H1 (cell line): Measurements from ENCODE around the gene SPTLC3. TPM values are rescaled to one million over a fixed set of nuclear protein-coding genes. Genes with fewer than 3 reads are reported as not detected.

Experiments
- CTCF ChIA-PET: fragments of 300-600 bp; sonication (Branson Sonifier 250); formaldehyde crosslinking; loops from one replicate; lab custom pipeline; 2021; ENCODE audit not compliant: partially characterized antibody; lab: Charles Lee
- POLR2A ChIA-PET: fragments of 300-600 bp; sonication (Branson Sonifier 250); formaldehyde crosslinking; loops from one replicate; lab custom pipeline; 2021; ENCODE audit warnings: inconsistent platforms; ENCODE audit not compliant: partially characterized antibody; lab: Charles Lee
- DNase-seq, 2 experiments: peaks; one replicate each; pipeline versions ENCODE4 v3.0.0 to v3.0.0-alpha.2; 2010 to 2022; ENCODE audit warnings: low spot score in 2 of 2, low read depth in 1 of 2, mixed read lengths in 1 of 2
- FAIRE-seq: peaks from 2 replicates; lab custom pipeline; 2011; peaks lifted over from hg19 to GRCh38; lab: Jason Lieb, UNC
- H2AFZ ChIP-seq: 2 replicates; pipeline ENCODE4 v1.8.1; 2012; ENCODE audit warnings: low read length, inconsistent platforms
- H2AK5ac ChIP-seq: 2 replicates; pipeline ENCODE4 v1.6.1; 2013; ENCODE audit warnings: low read depth, low read length
- H2BK120ac ChIP-seq: replicated peaks from 2 replicates; pipeline ENCODE3; 2013; ENCODE audit warnings: low read depth, low read length, inconsistent platforms
- H2BK12ac ChIP-seq: 2 replicates; pipeline ENCODE4 v1.6.1; 2013; ENCODE audit warnings: low read depth, low read length
- H2BK15ac ChIP-seq: 2 replicates; pipeline ENCODE4 v1.6.1; 2013; ENCODE audit warnings: low read length
- H2BK20ac ChIP-seq: 2 replicates; pipeline ENCODE4 v1.6.1; 2013; ENCODE audit warnings: low read length
- H2BK5ac ChIP-seq: 2 replicates; pipeline ENCODE4 v1.6.1; 2013; ENCODE audit warnings: low read depth, low read length
- H3K14ac ChIP-seq: 2 replicates; pipeline ENCODE4 v1.6.1; 2013; ENCODE audit warnings: inconsistent platforms; ENCODE audit not compliant: insufficient read length
- H3K18ac ChIP-seq: 2 replicates; pipeline ENCODE4 v1.6.1; 2013; ENCODE audit warnings: low read length; ENCODE audit errors: extremely low read depth
- H3K23ac ChIP-seq: 2 replicates; pipeline ENCODE4 v1.6.1; 2013; ENCODE audit warnings: inconsistent platforms; ENCODE audit not compliant: insufficient read length
- H3K23me2 ChIP-seq: 2 replicates; pipeline ENCODE4 v1.6.1; 2013; ENCODE audit warnings: low read depth, low read length
- H3K27ac ChIP-seq: 2 replicates; pipeline ENCODE4 v1.6.1; 2011; ENCODE audit warnings: low read depth, low read length, inconsistent platforms
- H3K27me3 ChIP-seq, 4 experiments: replicated peaks in 1 of 4; 1 replicate in 1 of 4; 2 replicates in 3 of 4; pipeline versions ENCODE4 v1.6.1 to v1.8.1; 2011 to 2013; ENCODE audit warnings: low read length in 3 of 4, mild to moderate bottlenecking in 3 of 4, inconsistent platforms in 2 of 4, mixed read lengths in 2 of 4, moderate library complexity in 1 of 4; ENCODE audit not compliant: control insufficient read depth in 3 of 4, insufficient read depth in 3 of 4; ENCODE audit errors: extremely low read depth in 1 of 4
- H3K36me3 ChIP-seq, 4 experiments: 2 replicates each; pipeline versions ENCODE4 v1.6.1 to v1.8.1; 2011 to 2013; ENCODE audit warnings: mild to moderate bottlenecking in 4 of 4, low read length in 3 of 4, moderate library complexity in 2 of 4, control low read depth in 1 of 4, inconsistent platforms in 1 of 4; ENCODE audit not compliant: insufficient read depth in 4 of 4, control insufficient read depth in 2 of 4
- H3K4ac ChIP-seq: replicated peaks from 2 replicates; pipeline ENCODE3; 2013; ENCODE audit warnings: low read length, low read depth, mixed read lengths, inconsistent platforms; ENCODE audit not compliant: insufficient read length
- H3K4me1 ChIP-seq, 4 experiments: replicated peaks in 1 of 4; 1 replicate in 1 of 4; 2 replicates in 3 of 4; pipeline versions ENCODE4 v1.6.1 to v1.8.1; 2011 to 2013; ENCODE audit warnings: low read length in 3 of 4, inconsistent platforms in 2 of 4, mixed read lengths in 1 of 4; ENCODE audit not compliant: insufficient read depth in 4 of 4, control insufficient read depth in 3 of 4
- H3K4me2 ChIP-seq, 2 experiments: 2 replicates each; pipeline versions ENCODE4 v1.6.1 to v1.8.1; 2011 to 2013; ENCODE audit warnings: low read depth in 2 of 2, low read length in 2 of 2, control low read depth in 1 of 2, inconsistent platforms in 1 of 2, mild to moderate bottlenecking in 1 of 2; ENCODE audit not compliant: insufficient read depth in 1 of 2
- H3K4me3 ChIP-seq, 4 experiments: fragments of 200-600, 300-600 bp in 1 of 4; sonication (generic), shearing (Covaris generic), sonication (Bioruptor Twin) in 1 of 4; 2 replicates each; pipeline versions ENCODE4 v1.5.1 to v1.8.1; 2011 to 2016; ENCODE audit warnings: low read length in 4 of 4, low read depth in 3 of 4, control low read depth in 2 of 4, inconsistent platforms in 2 of 4, mild to moderate bottlenecking in 2 of 4, mixed read lengths in 1 of 4, moderate library complexity in 1 of 4; ENCODE audit not compliant: insufficient read depth in 2 of 4; ENCODE audit errors: extremely low read depth in 1 of 4
- H3K56ac ChIP-seq: replicated peaks from 2 replicates; pipeline ENCODE3; 2013; ENCODE audit warnings: low read depth, mild to moderate bottlenecking, mixed read lengths, low read length, inconsistent platforms; ENCODE audit not compliant: insufficient read length
- H3K79me1 ChIP-seq: 2 replicates; pipeline ENCODE4 v1.6.1; 2013; ENCODE audit warnings: low read depth, low read length, control low read depth
- H3K79me2 ChIP-seq, 2 experiments: 2 replicates each; pipeline versions ENCODE4 v1.6.1 to v1.8.1; 2012 to 2013; ENCODE audit warnings: low read length in 2 of 2, mild to moderate bottlenecking in 2 of 2, inconsistent platforms in 1 of 2; ENCODE audit not compliant: insufficient read depth in 2 of 2, control insufficient read depth in 1 of 2
- H3K9ac ChIP-seq, 4 experiments: replicated peaks in 1 of 4; 1 replicate in 1 of 4; 2 replicates in 3 of 4; pipeline versions ENCODE4 v1.6.1 to v1.8.1; 2011 to 2013; ENCODE audit warnings: low read depth in 3 of 4, low read length in 3 of 4, control low read depth in 2 of 4, mild to moderate bottlenecking in 2 of 4, moderate library complexity in 2 of 4, inconsistent platforms in 1 of 4; ENCODE audit errors: extremely low read depth in 1 of 4
- H3K9me3 ChIP-seq, 2 experiments: 2 replicates each; pipeline versions ENCODE4 v1.6.1 to v1.8.1; 2012 to 2013; ENCODE audit warnings: mild to moderate bottlenecking in 2 of 2, moderate library complexity in 2 of 2, control low read depth in 1 of 2, inconsistent platforms in 1 of 2, low read depth in 1 of 2, low read length in 1 of 2, mixed read lengths in 1 of 2; ENCODE audit not compliant: insufficient read depth in 2 of 2
- H4K20me1 ChIP-seq, 2 experiments: replicated peaks in 1 of 2; 2 replicates each; pipeline versions ENCODE3 to v1.8.1; 2011 to 2013; ENCODE audit warnings: inconsistent platforms in 2 of 2, low read length in 2 of 2, mild to moderate bottlenecking in 1 of 2; ENCODE audit not compliant: insufficient read depth in 2 of 2, control insufficient read depth in 1 of 2
- H4K5ac ChIP-seq: 2 replicates; pipeline ENCODE4 v1.6.1; 2013; ENCODE audit warnings: low read length, low read depth, mixed read lengths, inconsistent platforms; ENCODE audit not compliant: insufficient read length
- H4K8ac ChIP-seq: 2 replicates; pipeline ENCODE4 v1.8.0; 2013; ENCODE audit warnings: mild to moderate bottlenecking, moderate library complexity, low read length, inconsistent platforms; ENCODE audit not compliant: insufficient read depth; ENCODE audit errors: extremely low read depth
- H4K91ac ChIP-seq: replicated peaks from 2 replicates; pipeline ENCODE3; 2013; ENCODE audit warnings: low read length, mixed read lengths, inconsistent platforms; ENCODE audit not compliant: insufficient read length
- CBX5 ChIP-seq: fragments of 300-800, 300-1000 bp; sonication (generic); IDR thresholded peaks from 2 replicates; pipeline ENCODE4 v1.7.1; 2016; ENCODE audit warnings: antibody characterized with exemption, low read length, low read depth
- SP1 ChIP-seq: IDR thresholded peaks from 2 replicates; pipeline ENCODE4 v1.6.1; 2011; ENCODE audit warnings: low read depth, low read length
- WGBS, 2 experiments: shearing (Covaris generic) in 1 of 2; methylation state at CpG; one replicate each; pipeline versions ENCODE4 v1.1.6 to v1.1.7; 2013 to 2015; ENCODE audit warnings: low lambda C conversion rate in 2 of 2, mixed read lengths in 2 of 2, inconsistent platforms in 1 of 2, low coverage in 1 of 2, missing lambda C conversion rate in 1 of 2; ENCODE audit not compliant: insufficient replicate concordance in 2 of 2, insufficient coverage in 1 of 2, insufficient read length in 1 of 2; ENCODE audit errors: extremely low coverage in 1 of 2, missing lambda C conversion rate in 1 of 2; 5-methylcytosine and 5-hydroxymethylcytosine counted together
- polyA plus RNA-seq, 7 experiments: library from polyadenylated mRNA; depleted of rRNA in 3 of 7; stranded (reverse) in 5 of 7; unstranded in 2 of 7; fragments of >200 nt in 5 of 7; fragments of 200-250 nt in 2 of 7; gene quantifications; 1 replicate in 5 of 7; 2 replicates in 1 of 7; 4 replicates in 1 of 7; pipeline versions ENCODE4 v1.2.1 to v1.2.3, GENCODE V29; 2011 to 2013; ENCODE audit warnings: missing spikeins in 2 of 7, mixed read lengths in 2 of 7
- total RNA-seq: library from RNA; stranded (reverse); fragmentation: NEBNext Ultra II Directional; extraction: Animal tissue kit (Norgen Biotek cat#: 25700); gene quantifications from 2 replicates; pipeline ENCODE4 v1.2.1, GENCODE V29; 2021

The SPTLC3 gene
- total and polyA plus RNA-seq, 2 of the 8 experiments (the other 6 are each of a cell fraction or from before 2014, with no cell fraction given): 0.23 to 0.82 TPM

DNA sequence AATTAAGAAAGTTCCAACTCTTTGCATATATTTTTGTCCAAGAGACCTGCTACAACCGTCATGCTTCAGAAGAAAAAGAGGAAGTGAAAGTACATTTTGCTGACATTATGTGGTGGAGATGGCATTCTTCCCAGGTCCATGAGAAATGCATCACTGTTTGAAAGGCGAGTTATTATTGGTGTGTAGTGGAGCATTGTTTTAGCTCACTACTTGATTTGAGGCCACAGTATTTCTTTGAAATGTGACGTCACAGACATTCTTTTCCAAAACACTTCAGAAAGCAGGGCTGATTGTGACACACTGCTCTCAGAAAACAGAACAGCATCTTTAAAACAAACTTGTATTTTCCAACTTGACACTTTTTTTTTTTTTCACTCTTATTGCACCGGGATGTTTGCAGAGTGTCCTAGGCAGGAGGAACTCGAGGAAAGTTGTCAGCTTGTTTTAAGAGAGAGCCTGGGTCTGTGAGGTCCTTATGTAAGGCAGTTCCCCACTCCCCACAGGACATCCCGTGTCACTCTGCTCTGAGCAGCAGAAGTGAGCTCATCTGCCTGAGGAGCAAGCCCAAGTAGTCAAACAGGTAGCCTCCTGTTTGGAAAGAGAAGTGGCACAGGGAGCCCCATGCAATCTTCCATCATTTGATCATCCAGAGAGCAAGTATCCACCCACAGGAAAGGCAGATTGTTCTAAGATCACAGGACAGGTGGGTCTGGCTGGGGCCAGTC is 1.1 kb downstream of the SPTLC3 start:
- DNase-seq (no peak), FAIRE-seq (no peak)
- Histone ChIP-seq H4K91ac (no peak overlapping the region), H3K23me2 (no peaks in the 10 kb centered on the region), H2BK5ac (no peak overlapping the region), H3K9me3 (no peaks in the 10 kb centered on the region), H3K9ac (no peak overlapping the region), H2BK15ac (no peak overlapping the region), H3K79me2 (no peaks in the 10 kb centered on the region), H4K20me1 (no peaks in the 10 kb centered on the region), H4K8ac (no peak overlapping the region), H3K4ac (no peak overlapping the region), H4K5ac (no peak overlapping the region), H3K4me2 (no peak overlapping the region), H3K56ac (no peak overlapping the region), H3K79me1 (no peaks in the 10 kb centered on the region), H3K4me1 (peaks cover 0 to 3% (median 0%) of the 10 kb centered on the region in 4 experiments; a peak in 2 of 7 replicates), H2AK5ac (no peak overlapping the region), H3K18ac (no peak overlapping the region), H2BK20ac (no peak overlapping the region), H3K27me3 (no peaks in the 10 kb centered on the region; a peak in 1 of 7 replicates), H2BK120ac (no peak overlapping the region), H2AFZ (peak overlapping the region; percentile 7; the same call in 1 of the 2 replicates), H3K36me3 (no peaks in the 10 kb centered on the region), H3K14ac (no peak overlapping the region), H3K27ac (no peak overlapping the region), H2BK12ac (no peak overlapping the region), H3K23ac (no peak overlapping the region), H3K4me3 (no peak overlapping the region)
- CTCF ChIA-PET: interaction anchor here (0.6 to 1.3 kb wide), 8 partner anchors 9 to 93 kb away, joined by 3 to 4 read pairs (median 3); no protein-coding TSS in a partner anchor
- POLR2A ChIA-PET: no interaction called here
- WGBS, 2 experiments: 89% methylated on average over 6 of the region's 6 CpGs; no CpG with 5 or more reads in 1 of the 2 experiments
- TF ChIP-seq SP1 (no peak), CBX5 (no peak)
